ENCODE results near the gene KRT28. TPM values are rescaled to one million over a fixed set of nuclear protein-coding genes. Genes with fewer than 3 reads are reported as not detected.

KRT28 gene
- total and polyA plus RNA-seq, 2 of the 13 experiments (the other 11 are each of a cell fraction or from before 2014, with no cell fraction given) = not detected

DNA sequence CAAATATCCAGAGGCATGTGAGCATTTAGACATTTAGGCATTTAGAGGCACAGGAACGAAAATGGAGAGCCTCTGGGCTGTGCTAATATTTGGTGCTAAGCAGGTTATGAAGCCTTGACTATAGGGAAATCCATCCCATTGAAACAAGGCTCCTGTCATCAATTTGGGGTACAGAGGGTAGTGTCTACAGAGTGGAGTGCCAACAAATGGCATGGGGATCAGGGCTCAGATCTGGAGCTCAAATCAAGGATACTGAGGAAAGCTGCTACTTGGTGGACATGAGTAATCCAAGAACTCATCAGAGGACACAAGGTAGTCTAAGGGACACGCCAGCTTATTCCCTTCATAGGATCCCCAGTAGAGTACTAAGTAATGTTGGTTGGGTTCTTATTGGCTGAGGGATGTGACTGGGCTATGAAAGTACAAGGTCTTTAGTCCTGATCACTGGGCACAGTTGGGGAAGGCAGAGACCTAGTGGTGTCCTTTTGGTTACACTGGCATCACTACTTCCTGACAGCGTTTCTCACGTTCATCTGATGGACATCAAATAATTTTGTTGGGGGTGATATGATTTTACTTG, 17.4 kb upstream of the KRT28 start:
- POLR2A ChIA-PET = no interaction called here
- Histone ChIP-seq H3K36me3 (replicated peaks in 1 of 2; ENCODE audit: control insufficient read depth in 1 of 2, insufficient read depth in 2 of 2, low read length in 2 of 2) (peaks cover 4 to 7% of the 10 kb centered on the region in 2 experiments; a peak in 4 of 5 replicates), H3K79me2 (ENCODE audit: insufficient read depth, low read length) (peaks cover 20% of the 10 kb centered on the region), H3K27ac (ENCODE audit: extremely low read length, insufficient read depth, low read length) (no peak overlapping the region), H3K9ac (ENCODE audit: insufficient read depth, low read depth, low read length) (no peak overlapping the region), H4K20me1 (ENCODE audit: insufficient read depth, low read length) (no peaks in the 10 kb centered on the region), H3K4me3 (replicated peaks in 1 of 3; ENCODE audit: insufficient read depth in 1 of 3, low read depth in 2 of 3, low read length in 3 of 3) (no peak overlapping the region), H3K4me1 (ENCODE audit: insufficient read depth, low read length) (peaks cover 33% of the 10 kb centered on the region), H3K9me3 (ENCODE audit: low read length) (no peaks in the 10 kb centered on the region), H3K4me2 (ENCODE audit: low read depth, low read length) (peak overlapping the region; percentile 13; the same call in 1 of the 2 replicates), H3K27me3 (ENCODE audit: control insufficient read depth in 1 of 2, insufficient read depth in 2 of 2, low read length in 2 of 2) (no peaks in the 10 kb centered on the region; a peak in 1 of 5 replicates), H2AFZ (ENCODE audit: low read length) (no peak overlapping the region)
- intact Hi-C loops (cut with micrococcal nuclease; ENCODE audit: unreplicated experiment) = no loop called here
- in situ Hi-C loops (cut with HindIII; ENCODE audit: extremely low pct_ligation_motif_present, low pct_unique_long_range_greater_than_20kb) = no loop called here
- 96% methylated on average over 4 of the region's 4 CpGs for WGBS (ENCODE audit: low lambda C conversion rate)
- BruUV-seq (replicated peaks) = no TSS peak
- ATAC-seq = no peak
- CTCF ChIA-PET (ENCODE audit: low intra/inter-chr PET ratio, low total read pairs) = no interaction called here
- FAIRE-seq = no peak
- no peak for DNase-seq (ENCODE audit: low spot score)
- TF ChIP-seq NCOA2 (CRISPR knock-in tag; IDR thresholded peaks at IDR 0.05) (no peak), POLR2AphosphoS5 (IDR thresholded peaks at IDR 0.05; ENCODE audit: low read depth, low read length) (0 out of 2 replicates have a peak, but pooled peaks have one; percentile 14), HES4 (CRISPR knock-in tag; IDR thresholded peaks at IDR 0.05; ENCODE audit: borderline replicate concordance) (0 out of 2 replicates have a peak, but pooled peaks have one; percentile 29), SOX6 (IDR thresholded peaks at IDR 0.05) (no peak), SOX6 (CRISPR knock-in tag; IDR thresholded peaks at IDR 0.05) (no peak), RBM39 (IDR thresholded peaks at IDR 0.05; ENCODE audit: low read depth, low read length, poor library complexity, severe bottlenecking) (no peak), SNAI1 (CRISPR knock-in tag; IDR thresholded peaks at IDR 0.05; ENCODE audit: borderline replicate concordance) (no peak), ZNF549 (CRISPR knock-in tag; IDR thresholded peaks at IDR 0.05) (no peak), ZNF235 (CRISPR knock-in tag; IDR thresholded peaks at IDR 0.05; ENCODE audit: borderline replicate concordance) (0 out of 2 replicates have a peak, but pooled peaks have one; percentile 32), SAP130 (CRISPR knock-in tag; IDR thresholded peaks at IDR 0.05; ENCODE audit: low read depth) (no peak), MTA1 (CRISPR knock-in tag; IDR thresholded peaks at IDR 0.05; ENCODE audit: borderline replicate concordance) (no peak), FIP1L1 (IDR thresholded peaks at IDR 0.05; ENCODE audit: borderline replicate concordance, insufficient read depth, low read depth, low read length) (no peak), KDM4B (CRISPR knock-in tag; IDR thresholded peaks at IDR 0.05) (no peak), SALL1 (CRISPR knock-in tag; IDR thresholded peaks at IDR 0.05) (no peak), BHLHE40 (IDR thresholded peaks at IDR 0.05; ENCODE audit: low read length) (no peak), NFKBIZ (CRISPR knock-in tag; IDR thresholded peaks at IDR 0.05) (no peak), TBL1XR1 (IDR thresholded peaks at IDR 0.05; ENCODE audit: borderline replicate concordance, low read length, partially characterized antibody) (no peak), MTF1 (CRISPR knock-in tag; IDR thresholded peaks at IDR 0.05) (no peak), KLF13 (CRISPR knock-in tag; IDR thresholded peaks at IDR 0.05) (no peak), TBX2 (CRISPR knock-in tag; IDR thresholded peaks at IDR 0.05; ENCODE audit: borderline replicate concordance) (no peak), ZNF547 (CRISPR knock-in tag; IDR thresholded peaks at IDR 0.05) (no peak), ZNF12 (CRISPR knock-in tag; IDR thresholded peaks at IDR 0.05) (no peak), ESRRA (CRISPR knock-in tag; IDR thresholded peaks at IDR 0.05; ENCODE audit: low read depth) (no peak), SIX4 (CRISPR knock-in tag; IDR thresholded peaks at IDR 0.05) (no peak), POLR2G (IDR thresholded peaks at IDR 0.05; ENCODE audit: low read depth, low read length) (peak; percentile 51; the same call in 1 of the 2 replicates), ZNF790 (CRISPR knock-in tag; IDR thresholded peaks at IDR 0.05; ENCODE audit: borderline replicate concordance) (0 out of 2 replicates have a peak, but pooled peaks have one; percentile 40), SRSF9 (IDR thresholded peaks at IDR 0.05; ENCODE audit: borderline replicate concordance, insufficient read depth, low read depth, low read length, poor library complexity, severe bottlenecking) (no peak)
- TF ChIP-seq, protein P1, sequence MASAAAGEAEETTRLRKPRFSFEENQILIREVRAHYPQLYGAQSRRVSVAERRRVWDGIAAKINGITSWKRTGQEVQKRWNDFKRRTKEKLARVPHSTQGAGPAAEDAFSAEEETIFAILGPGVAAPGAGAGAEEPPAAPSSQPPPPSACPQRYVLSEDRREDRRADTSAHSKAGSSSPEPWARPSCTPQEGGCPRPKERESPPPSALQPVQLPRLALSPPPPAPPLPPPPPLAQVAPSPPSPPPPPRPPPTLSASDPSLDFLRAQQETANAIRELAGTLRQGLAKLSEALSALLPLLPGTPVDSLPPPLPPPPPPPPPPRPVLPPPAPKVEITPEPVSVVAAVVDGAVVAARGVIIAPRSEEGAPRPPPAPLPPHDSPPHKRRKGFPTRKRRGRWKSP (CRISPR knock-in tag; IDR thresholded peaks at IDR 0.05) = no peak
